Uterus (tissue), 2 donors: ENCODE data around the gene NMNAT2.

Experiments
- CTCF ChIP-seq, 4 experiments: fragments of 200-600 bp in 2 of 4; fragments of 450-650 bp in 2 of 4; sonication (generic) in 2 of 4; IDR thresholded peaks; one replicate each; pipeline ENCODE4 v1.5.1; 2016 to 2019; ENCODE audit warnings: antibody characterized with exemption in 4 of 4, mild to moderate bottlenecking in 2 of 4, moderate library complexity in 1 of 4
- POLR2A ChIP-seq, 2 donors: fragments of 450-650 bp; IDR thresholded peaks; one replicate each; pipeline ENCODE4 v1.6.1; 2016; ENCODE audit warnings: antibody characterized with exemption in 2 of 2, mild to moderate bottlenecking in 1 of 2, moderate library complexity in 1 of 2

DNA sequence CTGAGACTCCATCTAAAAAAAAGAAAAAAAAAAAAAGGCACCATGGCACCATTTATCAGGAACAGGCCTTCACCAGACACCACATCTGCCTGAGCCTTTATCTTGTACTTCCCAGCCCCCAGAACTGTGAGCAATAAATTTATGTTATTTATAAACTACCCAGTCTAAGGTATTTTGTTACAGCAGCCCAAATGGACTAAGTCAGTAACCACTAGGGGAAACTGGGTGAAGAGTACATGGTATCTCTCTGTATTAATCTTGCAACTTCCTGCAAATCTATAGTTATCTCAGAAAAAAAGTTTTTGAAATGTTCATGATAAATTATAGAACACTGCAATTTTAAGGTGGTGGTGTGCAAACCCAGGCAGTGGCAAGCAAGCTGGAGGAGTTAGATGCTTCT lies 117.8 kb downstream of the NMNAT2 start:
- TF ChIP-seq CTCF (IDR thresholded peaks at IDR 0.05): no peak
- TF ChIP-seq POLR2A (IDR thresholded peaks at IDR 0.05): no peak
